ENCODE measurements around the gene MYOZ2. TPM values are rescaled to one million over a fixed set of nuclear protein-coding genes. Genes with fewer than 3 reads are reported as not detected.

The MYOZ2 gene
- total and polyA plus RNA-seq, 2 donors (not counting 3 experiments of a cell fraction or from before 2014, with no cell fraction given), result 0.11 to 0.13 TPM

- no peaks in the 10 kb centered on the region for H3K9me3 ChIP-seq (replicated peaks; ENCODE audit: control insufficient read depth, insufficient read depth, low read length)
- H3K4me2 ChIP-seq (ENCODE audit: insufficient read depth, low read length), result no peak overlapping the region
- no peaks in the 10 kb centered on the region for H3K36me3 ChIP-seq (ENCODE audit: control insufficient read depth in 2 of 2, extremely low read depth in 1 of 2, insufficient read depth in 2 of 2, low read length in 2 of 2)
- ChIA-PET POLR2A (no interaction called here), CTCF (interaction anchor here (1.2 to 1.5 kb wide), 2 partner anchors 9 to 18 kb away, joined by 3 to 4 read pairs; no protein-coding TSS in a partner anchor)
- H3K4me1 ChIP-seq (ENCODE audit: control insufficient read depth, extremely low read depth, insufficient read depth, low read length), result peaks cover 25% of the 10 kb centered on the region
- no peak overlapping the region for H3K27ac ChIP-seq (ENCODE audit: insufficient read depth, low read depth, low read length)
- H3K9ac ChIP-seq (replicated peaks; ENCODE audit: extremely low read depth, insufficient read depth, low read length), result no peak overlapping the region
- BruUV-seq (replicated peaks), result no TSS peak
- H4K20me1 ChIP-seq (replicated peaks; ENCODE audit: control insufficient read depth, extremely low read depth, insufficient read depth, low read length), result no peaks in the 10 kb centered on the region
- H2AFZ ChIP-seq (ENCODE audit: low read depth, low read length), result no peak overlapping the region
- FAIRE-seq (no peak), DNase-seq (ENCODE audit: low read depth, low spot score) (no peak)
- no peak overlapping the region for H3K4me3 ChIP-seq (replicated peaks in 1 of 3; ENCODE audit: insufficient read depth in 1 of 3, low read depth in 1 of 3, low read length in 3 of 3)
- intact Hi-C loops (cut with micrococcal nuclease), result no loop called here
- H3K27me3 ChIP-seq (ENCODE audit: control insufficient read depth in 2 of 2, insufficient read depth in 2 of 2, low read length in 2 of 2), result no peaks in the 10 kb centered on the region
- dilution Hi-C loops (cut with MboI; ENCODE audit: extremely low pct_ligation_motif_present, low sequenced_read_pairs), result no loop called here
- no peaks in the 10 kb centered on the region for H3K79me2 ChIP-seq (ENCODE audit: control insufficient read depth, insufficient read depth, low read length)
- H3K9me1 ChIP-seq (replicated peaks; ENCODE audit: control insufficient read depth, extremely low read depth, insufficient read depth, low read length), result no peaks in the 10 kb centered on the region
- TF ChIP-seq CTCF (IDR thresholded peaks at IDR 0.05; ENCODE audit: extremely low read depth in 1 of 2, insufficient read depth in 1 of 2, low read depth in 1 of 2, low read length in 2 of 2) (no peak), FOS (IDR thresholded peaks at IDR 0.05; ENCODE audit: borderline replicate concordance, insufficient read depth, low read length) (no peak), POLR2AphosphoS5 (IDR thresholded peaks at IDR 0.05; ENCODE audit: insufficient read depth, low read depth, low read length) (no peak), POLR2A (IDR thresholded peaks at IDR 0.05; ENCODE audit: low read depth, low read length) (no peak), JUN (IDR thresholded peaks at IDR 0.05; ENCODE audit: borderline replicate concordance, insufficient read depth, insufficient read length, low read depth) (no peak), GATA2 (IDR thresholded peaks at IDR 0.05; ENCODE audit: insufficient read depth, insufficient read length, low read depth, low read length) (no peak), MAX (IDR thresholded peaks at IDR 0.05; ENCODE audit: insufficient read depth, insufficient read length) (no peak)
Observed at GRCh38 chr4:119138046-119138445, 2.4 kb downstream of the MYOZ2 start.

All from endothelial cell of umbilical vein (primary cell).